SKM-1 (cell line): ENCODE measurements around the gene NTN5.
"Not testable (repeated sequence)": the region's sequence is repeated elsewhere in the genome, so short reads cannot be mapped to it uniquely, and the experiment has no call there.

ENCODE experiments used
- DNase-seq: peaks from one replicate; lab custom pipeline; 2025; ENCODE audit not compliant: unreplicated experiment; lab: John Stamatoyannopoulos, UW

NTN5 gene

DNA sequence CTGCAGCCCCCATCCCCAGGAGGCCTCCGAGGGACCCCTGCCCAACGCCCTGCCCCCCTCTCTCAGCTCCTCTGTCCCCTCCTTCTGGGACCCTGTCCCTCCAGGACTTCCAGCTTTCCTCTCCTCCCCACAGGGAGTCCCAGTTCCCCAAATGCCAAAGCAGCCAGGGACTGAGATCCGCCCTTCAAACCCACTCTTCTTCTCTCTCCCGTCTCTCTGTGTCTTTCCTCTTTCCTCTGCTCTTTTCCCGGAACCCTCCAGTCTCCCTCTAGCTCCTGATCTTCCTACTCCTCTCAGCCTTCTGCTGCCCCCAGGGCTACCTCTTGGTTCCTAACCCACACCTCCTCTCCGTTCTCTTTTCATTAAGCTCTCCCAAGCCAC is 27.2 kb downstream of the NTN5 start:
- DNase-seq: no peak

DNA sequence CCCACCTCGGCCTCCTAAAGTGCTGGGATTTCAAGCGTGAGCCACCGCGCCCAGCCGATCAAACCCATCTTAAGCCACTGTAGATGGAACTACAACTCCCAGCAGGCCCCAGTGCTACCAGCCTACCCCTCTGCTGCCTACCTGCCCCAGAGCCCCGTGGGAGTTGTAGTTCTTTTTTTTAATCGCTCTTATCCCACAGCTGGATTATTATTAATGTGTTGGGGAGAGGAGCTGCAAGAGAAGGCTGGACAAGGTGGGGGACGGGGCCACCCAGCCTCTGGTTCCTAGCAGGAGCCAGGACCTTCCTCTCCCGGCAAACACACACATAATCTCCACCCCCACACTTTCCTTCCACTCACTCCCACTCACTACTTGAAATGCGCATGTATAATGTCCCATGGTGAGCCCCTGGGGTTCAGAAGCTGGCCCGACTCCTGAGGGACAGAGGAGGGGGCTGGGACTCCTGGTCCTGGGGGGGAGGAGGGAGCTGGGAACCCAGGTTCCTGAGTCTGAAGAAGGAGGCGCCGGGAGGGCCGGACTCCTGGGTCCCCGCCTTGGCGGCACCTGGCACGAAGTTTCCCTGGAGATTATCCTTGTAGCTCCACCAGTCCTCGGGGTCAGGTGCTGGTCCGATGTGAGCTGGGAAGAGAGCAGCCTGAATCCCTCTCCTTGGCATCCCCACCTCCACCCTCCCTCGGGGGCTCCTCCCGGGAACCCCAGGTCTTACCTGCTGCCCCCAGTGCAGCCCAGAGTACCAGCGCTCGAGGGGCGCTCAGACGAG is 27.8 kb downstream of the NTN5 start:
- DNase-seq: peak; percentile 31

DNA sequence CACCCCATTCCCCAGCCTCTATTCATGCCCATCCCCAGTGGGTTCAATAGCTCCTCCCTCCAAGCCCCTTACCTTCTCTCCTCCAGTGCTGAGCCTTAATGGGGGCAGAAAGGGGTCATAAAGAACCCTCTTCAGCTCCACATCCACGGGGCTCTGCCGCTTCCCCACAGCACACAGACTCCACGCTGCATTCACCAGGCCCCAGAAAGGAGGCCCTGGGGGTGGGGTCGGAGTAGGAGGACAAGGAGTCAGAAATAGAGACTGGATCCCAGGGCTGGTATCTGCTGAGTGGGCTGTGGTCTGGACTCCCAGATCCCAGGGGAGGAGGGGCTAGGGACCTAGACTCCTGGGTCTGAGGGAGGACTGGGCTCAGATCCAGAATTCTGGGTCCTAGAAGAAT is 28.5 kb downstream of the NTN5 start:
- no peak for DNase-seq

DNA sequence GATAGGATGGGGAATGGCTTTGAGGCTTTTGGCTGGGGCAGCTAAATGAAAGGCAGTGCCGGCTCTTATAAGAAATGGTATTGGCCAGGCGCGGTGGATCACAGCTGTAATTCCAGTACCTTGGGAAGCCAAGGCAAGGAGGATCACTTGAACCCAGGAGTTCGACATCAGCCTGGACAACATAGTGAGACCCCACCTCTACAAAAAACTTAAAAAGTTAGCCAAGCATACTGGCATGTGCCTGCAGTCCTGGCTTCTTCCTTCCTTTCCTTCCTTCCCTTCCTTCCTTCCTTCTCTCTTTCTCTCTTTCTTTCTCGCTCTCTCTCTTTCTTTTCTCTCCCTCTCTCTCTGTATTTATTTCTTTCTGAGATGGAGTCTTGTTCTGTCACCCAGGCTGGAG is 30.0 kb downstream of the NTN5 start:
- DNase-seq: no peak

DNA sequence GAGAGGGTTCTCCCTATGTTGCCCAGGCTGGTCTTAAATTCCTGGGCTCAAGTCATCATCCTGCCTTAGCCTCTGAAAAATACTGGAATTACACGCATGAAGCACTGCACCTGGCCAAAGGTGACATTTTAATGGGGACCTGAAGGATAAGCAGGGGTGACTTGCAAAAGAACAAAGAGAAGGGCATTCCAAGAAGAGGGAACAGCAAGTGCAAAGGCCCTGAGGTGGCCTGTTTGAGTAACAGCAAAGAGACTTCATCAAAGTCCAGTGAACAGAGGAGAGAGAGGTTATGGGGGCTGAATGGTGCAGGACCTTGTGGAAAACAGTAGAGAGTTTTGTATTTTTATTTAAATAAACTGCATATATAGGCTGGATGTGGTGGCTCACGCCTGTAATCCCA is 31.0 kb downstream of the NTN5 start:
- DNase-seq: no peak

DNA sequence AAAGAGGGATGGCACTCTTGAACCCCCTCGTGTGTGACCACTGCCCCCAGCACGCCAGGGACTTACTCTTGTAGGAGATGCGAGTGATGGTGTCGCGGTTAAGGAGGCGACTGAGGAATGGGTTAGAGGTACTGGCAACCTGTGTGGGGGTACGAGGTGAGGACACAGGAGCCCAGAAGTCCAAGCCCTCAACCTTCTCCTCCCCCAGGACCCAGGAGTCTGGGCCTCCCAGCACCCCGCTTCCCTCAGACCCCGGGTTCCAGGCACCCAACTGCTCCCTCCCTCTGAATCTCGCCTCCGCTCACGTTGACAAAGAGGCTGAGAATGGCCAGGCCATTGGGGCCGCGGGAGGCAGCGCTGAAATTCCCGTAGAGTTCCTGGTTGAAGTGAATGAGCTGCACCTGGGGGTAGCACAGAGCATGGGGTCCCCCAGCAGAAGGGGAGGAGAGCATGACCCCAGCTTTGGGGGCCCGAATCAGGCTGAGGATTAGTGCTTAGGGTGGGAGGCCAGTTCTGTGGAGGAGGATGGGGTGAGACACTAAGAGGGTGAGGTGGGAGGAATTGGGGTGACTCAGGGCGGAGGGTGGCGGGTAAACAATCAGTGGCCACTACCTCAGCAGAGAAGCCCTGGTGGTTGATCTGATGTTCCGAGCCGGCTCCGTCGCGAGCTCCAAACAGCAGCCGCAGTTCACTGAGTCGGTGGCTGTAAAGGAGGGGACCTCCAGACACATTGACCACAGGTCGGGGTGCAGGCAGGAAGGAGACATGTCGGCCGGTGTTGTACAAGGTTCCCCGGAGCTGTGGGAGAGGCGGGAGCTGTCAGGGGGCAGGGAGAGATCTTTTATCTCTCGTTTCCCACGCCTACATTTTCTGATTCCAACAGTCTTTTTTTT is 33.1 kb downstream of the NTN5 start:
- no peak for DNase-seq

DNA sequence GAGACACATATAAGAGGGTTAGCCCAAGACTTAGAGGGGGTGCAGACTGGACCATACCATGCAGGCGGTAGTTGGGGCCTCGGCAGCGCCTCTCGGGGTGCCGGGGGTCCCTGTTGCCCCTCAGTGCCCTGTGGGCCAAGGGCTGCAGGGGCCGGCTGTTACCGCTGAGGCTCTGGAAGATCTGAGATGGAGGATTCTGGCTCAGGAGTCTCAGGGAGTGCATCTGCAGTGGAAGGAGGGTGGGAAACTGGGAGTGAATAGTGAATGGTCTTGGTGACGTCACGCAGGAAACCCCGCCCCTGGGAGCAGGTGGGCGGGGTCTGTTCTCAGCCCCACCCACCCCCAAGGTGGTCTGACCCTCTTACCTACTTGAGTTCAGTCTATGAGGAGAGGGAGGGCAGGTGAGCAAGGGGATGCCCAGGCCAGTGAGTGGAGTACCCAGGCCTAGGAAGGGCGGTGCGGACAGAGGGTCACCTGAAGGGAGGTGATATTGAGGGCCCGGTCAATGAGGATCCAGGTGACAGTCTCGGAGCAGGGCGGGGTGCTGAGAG is 33.9 kb downstream of the NTN5 start:
- no peak for DNase-seq

DNA sequence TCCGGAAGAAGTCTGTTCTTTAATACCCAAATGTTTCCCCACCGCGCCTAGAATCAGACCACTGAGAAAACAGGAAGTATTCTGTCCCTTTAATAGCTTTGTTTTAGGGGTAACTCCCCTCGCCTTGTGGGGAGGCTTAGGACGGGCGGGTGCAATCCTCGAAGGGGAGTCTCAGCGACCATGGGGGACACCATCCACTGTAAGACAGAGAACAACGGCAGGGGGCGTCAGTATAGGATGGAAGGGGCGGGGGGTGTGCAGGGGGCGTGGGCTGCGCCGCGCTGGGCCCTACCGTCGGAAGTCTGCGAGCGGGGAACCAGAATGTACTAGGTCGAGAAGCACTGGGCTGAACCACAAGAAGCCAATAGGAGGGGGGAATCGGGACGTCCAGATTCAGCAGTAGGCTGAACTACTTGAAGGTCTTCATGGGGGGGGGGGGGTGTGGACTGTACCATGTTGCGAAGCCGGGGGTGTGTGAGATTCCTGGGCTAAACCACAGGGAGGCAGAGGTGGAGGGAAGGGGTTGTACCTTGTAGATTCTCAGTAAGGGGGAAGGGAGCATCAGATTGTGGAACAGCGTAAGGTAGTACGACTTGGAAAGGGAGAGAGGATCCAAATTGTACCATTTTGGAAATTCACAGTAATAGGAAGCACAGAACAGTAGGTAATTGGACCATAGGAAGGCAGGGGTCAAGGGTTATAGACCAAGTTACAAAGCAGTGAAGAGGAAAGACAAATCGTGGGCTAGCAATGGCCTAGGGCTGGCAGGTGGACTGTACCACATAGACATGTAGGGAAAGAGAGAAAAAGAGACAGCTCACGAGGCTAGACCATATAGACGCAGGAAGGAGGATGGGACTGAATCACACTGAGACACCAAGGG is 34.6 kb downstream of the NTN5 start:
- DNase-seq: peak; percentile 61

DNA sequence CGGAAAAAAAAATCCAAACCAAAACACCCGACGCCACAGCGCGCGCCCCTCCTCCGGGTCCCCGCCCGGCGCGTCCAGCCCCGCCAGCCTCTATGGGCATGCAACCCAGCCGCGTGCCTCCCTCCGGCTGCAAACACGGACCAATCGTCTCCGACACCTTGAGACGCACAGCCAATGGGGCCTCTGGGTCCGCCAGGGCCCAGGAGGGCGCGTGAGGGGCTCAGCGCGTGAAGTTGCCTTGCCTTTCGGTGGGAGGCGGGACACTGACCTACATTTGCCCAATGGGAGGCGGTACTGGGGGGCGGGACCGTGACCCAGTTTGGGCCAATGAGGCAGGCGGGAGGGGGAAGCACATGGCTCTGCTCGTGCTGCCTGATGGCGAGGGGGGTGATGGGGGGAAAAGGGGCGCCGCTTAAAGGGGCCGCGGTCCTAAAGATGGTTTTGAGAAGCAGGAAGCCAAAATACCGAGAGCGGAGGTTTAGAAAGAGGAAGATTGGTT is 35.3 kb downstream of the NTN5 start:
- DNase-seq: peak; percentile 81

DNA sequence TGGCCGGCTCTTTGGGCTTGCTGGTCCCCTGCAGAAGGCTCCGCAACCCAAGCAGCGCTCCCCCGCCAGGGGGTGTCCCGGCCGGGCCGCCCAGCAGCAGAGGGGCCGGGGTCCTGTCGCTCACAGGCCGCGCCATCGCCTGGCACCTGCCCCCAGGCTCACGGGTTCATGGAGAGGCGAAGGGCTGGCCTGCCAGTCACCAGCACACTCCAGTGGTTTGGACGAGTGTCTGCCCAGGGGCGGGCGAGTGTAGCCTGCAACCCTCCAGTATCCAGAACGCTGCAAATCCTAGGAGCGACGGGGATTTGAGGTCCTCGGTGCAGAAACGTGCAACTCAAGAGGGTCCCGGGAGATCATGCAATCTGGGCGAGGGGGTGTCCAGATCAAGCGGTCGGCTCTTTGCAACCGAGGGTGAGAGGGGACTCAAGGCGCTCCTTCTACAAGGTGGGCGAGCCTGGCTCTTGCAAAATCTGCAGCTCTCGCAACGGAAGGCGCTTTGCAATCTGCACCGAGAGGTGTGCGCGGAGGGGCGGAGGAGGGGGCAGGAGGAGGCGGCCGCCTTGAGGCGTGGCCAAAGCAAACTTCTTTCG is 35.9 kb downstream of the NTN5 start, which contains the start of gene DBP:
Gene DBP, minus strand, starts transcription at position 521 of the 590 bp plus-strand sequence. Its CDS starts 385 bp downstream, at position 136.
- no peak for DNase-seq

DNA sequence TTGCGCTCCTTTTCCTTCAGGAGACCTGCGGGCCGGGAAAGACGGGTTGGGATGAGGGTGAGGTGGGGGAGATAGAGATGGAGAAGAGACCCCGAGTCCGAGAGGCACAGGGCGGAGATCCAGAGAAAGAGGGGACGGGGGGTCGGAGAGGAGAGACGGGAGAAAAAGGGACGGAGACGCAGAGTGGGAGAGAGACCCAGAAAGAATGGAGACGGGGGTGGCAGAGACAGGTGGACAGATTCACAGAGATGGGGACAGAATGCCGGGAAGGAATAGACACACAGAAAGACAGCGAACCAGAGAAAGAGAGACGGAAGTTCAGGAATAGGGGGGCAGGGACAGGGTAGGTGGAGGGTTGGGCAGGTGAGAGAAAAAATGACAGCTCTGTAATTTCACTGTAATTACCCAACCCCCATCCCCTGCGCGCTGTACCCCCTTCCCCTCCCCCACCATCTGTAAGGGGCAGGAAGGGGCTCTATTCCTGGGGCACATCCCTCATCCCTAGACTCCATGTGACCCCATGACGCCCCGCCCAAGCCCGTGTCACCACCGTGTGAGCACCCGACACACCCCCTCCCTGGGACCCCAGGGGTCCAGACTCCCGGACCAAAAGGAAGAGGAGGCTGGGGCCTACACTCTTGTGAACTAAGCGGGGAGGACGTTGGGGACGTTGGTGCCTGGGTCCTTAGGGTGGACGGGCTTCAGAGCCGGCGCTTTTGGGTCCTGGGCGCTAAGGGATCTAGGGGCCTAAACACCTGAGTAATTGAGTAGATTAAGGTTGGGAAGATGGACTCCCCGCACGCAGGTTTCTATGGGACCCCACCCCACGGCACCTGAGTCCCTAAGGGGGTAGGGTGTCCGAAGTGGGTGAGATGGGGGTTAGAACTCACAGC is 36.6 kb downstream of the NTN5 start:
- DNase-seq: no peak

DNA sequence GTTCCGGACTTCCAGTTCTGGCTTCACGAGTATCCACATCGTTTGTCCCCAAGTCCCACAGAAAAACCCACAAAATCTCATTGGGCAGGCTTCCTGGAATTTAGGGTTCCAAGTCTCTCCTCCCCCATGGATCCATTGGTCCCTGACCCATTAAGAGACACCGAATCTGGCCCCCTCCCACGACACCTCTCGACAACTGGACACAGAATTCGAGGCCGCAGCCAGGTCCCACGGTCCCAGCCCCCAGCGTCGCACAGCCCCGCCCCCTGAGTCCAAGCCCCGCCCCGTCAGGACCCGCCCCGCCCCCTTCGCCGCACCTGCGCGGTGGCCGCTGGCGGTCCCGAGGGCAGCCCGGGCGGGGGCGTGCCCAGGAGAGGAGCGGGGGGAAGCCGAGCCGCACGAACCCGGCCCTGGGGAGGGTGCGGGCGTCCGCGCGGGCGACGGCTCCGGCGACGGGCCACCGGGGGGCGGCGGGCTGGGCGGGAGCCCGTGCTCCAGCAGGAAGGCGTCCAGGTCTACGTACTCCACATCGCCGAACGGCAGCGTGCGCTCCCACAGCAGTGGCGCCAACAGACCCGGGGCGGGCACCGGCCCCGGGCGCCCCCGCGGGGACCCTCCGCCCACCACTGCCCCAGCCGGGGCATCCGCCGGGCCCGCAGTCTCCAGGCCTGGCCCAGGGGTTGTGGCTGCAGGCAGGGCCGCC is 37.4 kb downstream of the NTN5 start:
- peak; percentile 5 for DNase-seq

DNA sequence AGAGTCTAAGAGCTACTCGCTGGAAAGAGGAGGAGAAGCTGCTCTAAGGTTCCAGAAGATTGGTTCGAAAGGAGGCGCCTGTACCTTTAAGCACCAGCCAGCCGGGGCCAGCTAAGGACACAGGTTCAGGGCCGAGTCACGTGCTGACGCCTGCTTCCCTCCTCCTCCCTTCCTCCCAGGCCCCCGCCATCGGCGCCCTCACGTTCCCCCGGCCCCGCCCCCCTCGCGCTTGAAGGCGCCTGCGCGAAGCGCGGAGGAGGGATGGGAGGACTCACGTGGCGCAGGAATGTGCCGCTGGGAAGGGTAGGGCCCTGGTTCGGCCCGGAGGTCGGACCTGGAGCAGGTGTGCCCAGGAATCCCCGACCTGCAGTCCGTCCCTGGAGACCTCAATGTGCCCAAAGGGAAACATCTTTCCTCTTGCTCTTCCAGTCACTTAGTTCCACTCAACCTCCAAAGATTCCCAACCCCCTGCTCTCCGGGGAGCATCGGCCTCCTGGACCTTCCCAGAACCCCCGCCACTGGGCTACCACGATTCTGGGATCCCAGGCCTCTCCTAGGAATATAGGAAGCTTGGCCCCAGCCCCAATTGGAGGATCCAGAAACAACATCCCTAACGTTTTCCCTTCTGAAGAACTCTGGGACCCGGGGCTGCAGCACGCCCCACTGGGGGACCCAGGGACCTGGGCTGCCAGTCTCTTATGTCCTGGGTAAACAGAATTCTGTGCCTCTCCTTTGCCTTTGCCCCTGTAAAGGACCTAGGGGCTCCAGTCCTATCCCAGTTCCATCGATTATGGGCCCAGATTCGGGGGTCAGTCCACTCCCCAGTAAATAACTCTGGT is 38.2 kb downstream of the NTN5 start:
- peak; percentile 69 for DNase-seq

DNA sequence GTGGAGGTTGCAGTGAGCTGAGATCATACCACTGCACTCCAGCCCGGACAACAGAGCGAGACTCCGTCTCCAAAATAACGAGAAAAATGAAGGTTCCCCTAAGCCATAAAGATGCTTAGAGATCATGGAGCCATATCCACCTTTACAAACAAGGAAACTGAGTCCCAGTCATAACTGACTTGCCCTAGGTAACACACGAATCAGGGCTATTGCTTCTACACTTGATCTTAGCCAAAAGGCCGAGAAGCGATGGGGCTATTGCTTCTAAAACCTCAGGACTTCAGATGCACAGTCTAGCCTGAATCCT is 38.8 kb downstream of the NTN5 start:
- no peak for DNase-seq

DNA sequence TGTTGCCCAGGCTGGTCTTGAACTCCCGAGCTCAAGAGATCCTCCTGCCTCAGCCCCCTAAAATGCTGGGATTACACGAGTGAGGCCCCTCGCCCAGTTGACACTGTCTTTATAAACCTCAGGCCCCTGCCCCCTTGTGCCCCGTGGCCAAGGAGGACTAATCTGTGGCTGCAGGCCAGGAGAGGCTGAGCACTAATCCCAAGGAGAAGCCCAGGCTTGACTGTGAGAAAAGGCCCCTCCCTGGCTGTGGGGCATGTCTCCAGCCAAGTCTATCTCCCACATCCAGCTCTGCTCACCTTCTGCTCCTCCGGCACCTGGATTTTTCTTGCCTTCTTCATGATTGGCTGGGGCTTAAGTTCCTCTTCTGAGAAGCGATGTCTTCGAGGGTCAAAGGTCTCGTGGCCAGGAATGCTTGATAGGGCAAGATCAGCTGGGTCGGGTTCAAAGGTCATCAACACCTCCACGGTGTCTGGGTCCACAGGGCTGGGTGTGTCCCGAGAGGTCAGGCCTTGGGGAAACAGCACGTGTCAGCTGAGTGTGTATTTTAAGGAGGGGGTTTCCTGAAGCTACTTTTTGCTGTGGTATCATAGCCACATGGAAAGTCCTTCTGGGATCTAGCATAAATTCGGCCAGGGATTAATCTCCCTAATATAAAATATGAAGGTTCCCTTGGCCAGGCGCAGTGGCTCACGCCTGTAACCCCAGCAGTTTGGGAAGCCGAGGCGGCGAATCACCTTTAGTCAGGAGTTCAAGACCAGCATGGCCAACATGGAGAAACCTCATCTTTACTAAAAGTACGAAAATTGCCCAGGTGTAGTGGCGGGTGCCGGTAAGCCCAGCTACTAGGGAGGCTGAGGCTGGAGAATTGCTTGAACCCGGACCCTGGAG is 39.4 kb downstream of the NTN5 start:
- DNase-seq: no peak

DNA sequence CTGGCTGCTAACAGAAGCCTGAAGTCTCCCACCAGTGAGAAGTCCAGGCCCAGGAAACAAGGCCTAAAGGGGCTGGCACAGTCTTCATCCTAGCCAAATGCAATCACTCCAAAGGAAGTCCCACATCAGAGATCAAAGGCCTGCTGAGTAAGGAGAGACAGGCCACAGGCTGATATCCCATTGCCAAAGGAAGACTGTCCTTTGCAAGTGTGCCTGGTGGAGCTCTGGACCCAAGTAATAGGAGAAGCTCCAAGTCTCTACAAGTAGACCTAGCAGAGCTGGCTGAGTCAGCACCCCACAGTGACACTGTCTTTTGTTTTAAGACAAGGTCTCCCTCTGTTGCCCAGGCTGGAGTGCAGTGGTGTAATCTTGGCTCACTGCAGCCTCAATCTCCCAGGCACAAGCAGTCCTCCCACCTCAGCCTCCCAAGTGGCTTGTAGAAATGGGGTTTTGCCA is 40.1 kb downstream of the NTN5 start:
- DNase-seq: no peak

DNA sequence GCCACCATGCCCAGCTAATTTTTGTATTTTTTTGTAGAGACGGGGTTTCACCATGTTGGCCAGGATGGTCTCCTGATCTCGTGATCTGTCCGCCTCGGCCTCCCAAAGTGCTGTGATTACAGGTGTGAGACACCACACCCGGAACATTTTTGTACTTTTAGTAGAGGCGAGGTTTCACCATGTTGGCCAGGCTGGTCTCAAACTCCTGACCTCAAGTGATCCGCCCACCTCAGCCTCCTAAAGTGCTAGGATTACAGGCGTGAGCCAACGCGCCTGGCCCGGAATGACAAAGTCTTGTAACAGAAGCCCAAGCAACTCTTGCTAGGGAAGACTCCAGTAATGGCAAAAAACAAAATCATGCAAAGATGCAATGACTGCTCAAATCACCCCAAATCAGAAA is 40.5 kb downstream of the NTN5 start:
- DNase-seq: not testable (repeated sequence)
